Activated T-cell treated with anti-CD3 and anti-CD28 coated beads, Interleukin-2, amount 50 U/mL, for 1 hour (primary cell): ENCODE measurements around the gene EAPP.
"Not testable (repeated sequence)": the region's sequence is repeated elsewhere in the genome, so short reads cannot be mapped to it uniquely, and the experiment has no call there.

Experiments
- DNase-seq: peaks from one replicate; pipeline ENCODE4 v3.0.0-alpha.2; 2020

EAPP gene

DNA sequence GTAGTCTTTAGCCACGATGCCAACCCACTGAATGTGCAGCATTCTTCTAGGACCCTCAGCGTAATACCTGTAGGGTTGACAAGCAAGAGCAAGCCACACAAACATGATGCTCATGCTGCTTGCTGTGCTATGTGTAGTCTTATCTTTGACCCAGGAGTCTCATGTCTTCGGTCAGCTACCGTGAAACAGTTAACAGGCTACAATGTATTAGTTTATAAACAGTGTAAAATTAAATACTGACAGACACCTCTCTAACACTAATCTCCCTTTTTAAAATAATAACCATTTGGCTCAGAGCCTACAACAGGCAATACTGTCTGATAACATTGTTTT, 1.9 kb downstream of the EAPP start:
- DNase-seq: no peak

DNA sequence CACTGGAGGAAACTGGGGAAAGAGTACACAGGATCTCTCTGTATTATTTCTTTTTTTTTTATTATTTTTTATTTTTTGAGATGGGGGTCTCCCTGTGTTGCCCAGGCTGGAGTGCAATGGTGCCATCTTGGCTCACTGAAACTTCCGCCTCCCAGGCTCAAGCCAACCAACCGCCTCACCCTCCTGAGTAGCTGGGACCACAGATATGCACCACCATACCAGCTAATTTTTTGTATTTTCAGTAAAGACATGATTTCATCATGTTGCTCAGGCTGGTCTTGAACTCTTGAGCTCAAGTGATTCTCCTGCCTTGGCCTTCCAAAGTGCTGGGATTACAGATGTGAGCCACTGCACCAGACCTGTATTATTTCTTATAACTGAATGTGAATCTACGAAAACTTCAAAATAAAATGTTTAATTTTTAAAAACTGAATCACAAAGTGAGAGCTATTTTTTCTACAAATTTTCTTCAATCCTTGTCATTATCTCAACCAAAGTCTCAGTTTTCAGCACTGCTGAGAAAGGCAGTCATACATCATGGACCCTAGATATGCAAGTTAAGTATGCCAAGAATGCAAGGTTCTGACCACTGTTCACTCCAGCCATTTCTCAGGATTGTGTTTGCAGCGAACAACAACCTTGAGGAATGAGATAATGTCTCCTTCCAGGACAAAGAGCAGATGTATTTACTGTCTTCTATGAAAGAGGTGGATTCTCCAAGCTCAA, 2.4 kb downstream of the EAPP start:
- no peak for DNase-seq

DNA sequence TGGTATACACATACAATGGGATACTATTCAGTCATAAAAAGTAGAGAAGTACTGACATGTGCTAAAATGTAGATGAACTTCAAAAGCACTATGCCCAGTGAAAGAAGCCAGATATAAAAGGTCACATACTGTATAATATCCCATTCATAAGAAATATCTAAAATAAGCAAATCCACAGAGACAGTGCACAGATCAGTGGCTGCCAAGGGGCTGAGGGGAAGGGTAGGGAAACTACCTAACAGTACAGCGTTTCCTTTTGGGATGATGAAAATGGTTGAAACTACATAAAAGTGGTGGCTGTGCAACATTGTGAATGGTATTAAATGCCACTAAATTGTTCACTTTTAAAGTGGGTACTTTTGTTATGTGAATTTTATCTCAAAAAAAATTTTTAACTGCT, 11.9 kb downstream of the EAPP start:
- no peak for DNase-seq

DNA sequence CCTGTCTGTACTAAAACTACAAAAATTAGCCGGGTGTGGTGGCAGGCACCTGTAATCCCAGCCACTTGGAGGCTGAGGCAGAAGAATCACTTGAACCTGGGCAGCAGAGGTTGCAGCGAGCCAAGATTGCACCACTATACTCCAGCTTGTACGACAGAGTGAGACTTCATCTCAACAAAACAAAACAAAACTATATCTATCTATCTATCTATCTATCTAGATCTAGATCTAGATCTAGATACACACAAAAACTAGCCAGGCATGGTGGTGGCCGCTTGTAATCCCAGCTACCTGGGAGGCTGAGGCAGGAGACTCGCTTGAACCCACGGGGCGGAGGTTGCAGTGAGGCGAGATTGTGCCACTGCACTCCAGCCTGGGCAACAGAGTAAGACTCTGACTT, 15.3 kb downstream of the EAPP start:
- DNase-seq: not testable (repeated sequence)

DNA sequence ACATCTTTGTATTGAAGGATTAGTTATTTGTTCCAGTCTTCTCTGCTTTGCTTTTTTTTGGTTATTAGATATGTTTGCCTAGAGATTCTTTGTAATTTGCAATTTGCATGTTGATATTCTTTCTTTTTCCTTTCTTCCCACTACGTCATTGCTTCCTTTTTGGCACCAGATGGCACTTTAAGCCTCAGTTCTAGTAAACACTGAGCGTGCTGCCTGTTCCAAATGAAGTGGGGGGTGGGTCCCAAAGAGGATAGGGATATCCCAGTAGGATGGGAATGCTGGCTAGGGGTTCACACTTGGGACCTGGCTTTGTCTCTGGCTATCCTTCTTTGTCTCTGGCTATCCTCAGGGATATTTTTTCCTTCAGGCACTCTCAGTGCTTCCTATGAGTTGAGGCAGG, 17.0 kb downstream of the EAPP start:
- no peak for DNase-seq

DNA sequence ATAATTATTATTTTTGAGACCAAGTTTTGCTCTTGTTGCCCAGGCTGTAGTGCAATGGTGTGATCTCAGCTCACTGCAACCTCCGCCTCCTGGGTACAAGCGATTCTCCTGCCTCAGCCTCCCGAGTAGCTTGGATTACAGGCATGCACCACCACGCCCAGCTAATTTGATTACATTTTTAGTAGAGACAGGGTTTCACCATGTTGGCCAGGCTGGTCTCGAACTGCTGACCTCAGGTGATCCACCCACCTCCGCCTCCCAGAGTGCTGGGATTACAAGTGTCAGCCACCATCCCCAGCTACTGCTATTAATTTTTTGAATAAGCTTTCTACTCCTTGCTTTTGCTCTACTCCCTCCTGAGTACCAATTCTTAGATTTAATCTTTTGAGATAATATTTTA, 18.4 kb downstream of the EAPP start:
- not testable (repeated sequence) for DNase-seq

DNA sequence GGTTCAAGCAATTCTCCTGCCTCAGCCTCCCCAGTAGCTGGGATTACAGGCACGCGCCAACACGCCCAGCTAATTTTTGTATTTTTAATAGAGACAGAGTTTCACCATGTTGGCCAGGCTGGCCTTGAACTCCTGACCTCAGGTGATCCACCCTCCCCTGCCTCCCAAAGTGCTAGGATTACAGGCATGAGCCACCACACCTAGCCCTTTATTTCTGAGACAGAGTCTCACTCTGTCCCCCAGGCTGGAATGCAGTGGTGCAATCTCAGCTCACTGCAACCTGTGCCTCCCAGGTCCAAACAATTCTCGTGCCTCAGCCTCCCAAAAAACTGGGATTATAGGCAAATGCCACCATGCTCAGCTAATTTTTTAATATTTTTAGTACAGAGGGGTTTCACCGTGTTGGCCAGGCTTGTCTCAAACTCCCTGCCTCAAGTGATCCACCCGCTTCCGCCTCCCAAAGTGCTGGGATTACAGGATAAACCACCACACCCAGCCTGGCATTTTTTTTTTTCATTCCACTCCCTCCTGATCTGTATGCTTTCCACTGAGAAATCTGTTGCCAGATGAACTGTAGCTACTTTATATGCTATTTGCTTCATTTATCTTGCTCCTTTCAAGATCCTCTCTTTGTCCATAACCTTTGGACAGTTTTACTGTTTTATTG, 19.1 kb downstream of the EAPP start:
- DNase-seq: not testable (repeated sequence)

DNA sequence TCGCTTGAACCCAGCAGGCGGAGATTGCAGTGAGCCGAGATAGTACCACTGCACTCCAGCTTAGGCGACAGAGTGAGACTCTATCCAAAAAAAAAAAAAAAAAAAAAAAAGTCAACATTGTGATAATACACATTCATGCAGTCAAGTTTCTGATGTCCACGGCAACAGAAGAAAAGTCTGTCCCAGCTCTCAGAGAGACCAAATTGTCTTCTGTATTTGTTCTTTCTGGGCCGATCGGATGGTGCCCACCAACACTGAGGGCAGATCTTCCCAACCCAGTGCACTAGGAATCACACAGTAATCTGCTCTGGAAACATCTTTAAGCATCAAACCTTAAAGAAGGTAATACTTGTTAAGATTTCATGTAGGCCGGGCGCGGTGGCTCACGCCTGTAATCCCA, 31.6 kb downstream of the EAPP start:
- DNase-seq: no peak

DNA sequence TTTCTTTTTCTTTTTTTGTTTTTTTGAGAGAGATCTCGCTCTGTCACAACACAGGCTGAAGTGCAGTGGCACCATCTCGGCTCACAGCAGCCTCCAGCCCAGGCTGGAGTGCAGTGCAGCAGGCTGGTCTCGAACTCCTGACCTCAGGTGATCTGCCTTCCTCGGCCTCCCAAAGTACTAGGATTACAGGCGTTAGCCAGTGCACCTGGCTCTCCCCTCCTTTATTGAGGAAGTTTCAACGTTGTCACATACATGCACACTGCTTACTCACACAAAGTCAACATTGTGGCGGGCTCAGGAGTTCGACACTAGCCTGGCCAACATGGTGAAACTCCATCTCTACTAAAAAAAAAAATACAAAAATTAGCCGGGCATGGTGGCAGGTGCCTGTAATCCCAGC, 32.0 kb downstream of the EAPP start:
- DNase-seq: no peak

DNA sequence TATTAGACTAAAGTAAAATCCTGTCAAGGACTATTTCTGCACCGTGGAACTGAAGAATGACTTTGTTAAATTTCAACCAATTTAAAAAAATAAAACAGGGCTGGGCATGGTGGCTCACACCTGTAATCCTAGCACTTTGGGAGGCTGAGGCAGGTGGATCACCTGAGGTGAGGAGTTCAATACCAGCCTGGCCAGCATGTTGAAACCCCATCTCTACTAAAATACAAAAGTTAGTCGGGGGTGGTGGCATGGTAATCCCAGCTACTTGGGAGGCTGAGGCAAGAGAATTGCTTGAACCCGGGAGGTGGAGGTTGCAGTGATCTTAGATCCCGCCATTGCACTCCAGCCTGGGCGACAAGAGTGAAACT, 34.4 kb downstream of the EAPP start:
- not testable (repeated sequence) for DNase-seq

DNA sequence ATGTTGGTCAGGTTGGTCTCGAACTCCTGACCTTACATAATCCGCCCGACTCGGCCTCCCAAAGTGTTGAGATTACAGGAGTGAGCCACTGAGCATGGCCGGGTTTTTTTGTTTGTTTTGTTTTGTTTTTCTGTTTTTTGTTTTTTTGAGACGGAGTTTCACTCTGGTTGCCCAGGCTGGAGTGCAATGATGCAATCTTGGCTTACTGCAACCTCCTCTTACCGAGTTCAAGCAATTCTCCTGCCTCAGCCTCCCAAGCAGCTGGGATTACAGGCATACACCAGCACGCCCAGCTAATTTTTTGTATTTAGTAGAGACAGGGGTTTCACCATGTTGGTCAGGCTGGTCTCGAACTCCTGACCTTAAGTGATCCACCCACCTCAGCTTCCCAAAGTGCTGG, 35.5 kb downstream of the EAPP start:
- not testable (repeated sequence) for DNase-seq

DNA sequence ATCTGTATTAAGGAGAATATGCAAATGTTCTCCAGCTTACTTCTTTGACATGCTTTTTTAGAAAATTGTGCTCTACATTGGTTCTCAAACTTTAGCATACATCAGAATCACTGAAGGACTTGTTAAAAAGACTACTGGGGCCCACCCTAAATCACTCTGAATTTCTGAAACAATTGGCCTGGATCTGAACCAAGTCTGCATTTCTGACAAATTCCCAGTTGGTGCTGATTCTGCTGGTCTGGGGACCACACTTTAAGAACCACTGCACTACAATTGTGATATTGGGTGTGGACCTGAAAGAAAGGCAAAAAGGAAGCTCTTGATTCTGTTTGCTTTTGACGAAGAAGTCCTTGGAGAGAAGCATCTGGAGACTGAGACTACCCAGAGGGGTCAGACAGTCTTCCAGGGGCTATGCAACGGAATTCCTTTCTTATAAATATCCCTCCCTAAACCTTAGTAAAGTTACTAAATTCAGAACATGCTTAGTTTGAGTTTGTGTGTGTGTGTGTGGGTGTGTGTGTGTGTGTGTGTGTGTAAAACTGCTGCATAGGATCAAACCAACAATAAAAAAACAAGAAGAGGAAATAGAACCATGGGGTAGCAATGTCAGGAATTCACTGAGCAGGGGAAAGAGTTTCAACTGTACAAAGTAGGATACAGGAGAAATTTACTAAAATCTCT, 36.8 kb downstream of the EAPP start:
- no peak for DNase-seq

DNA sequence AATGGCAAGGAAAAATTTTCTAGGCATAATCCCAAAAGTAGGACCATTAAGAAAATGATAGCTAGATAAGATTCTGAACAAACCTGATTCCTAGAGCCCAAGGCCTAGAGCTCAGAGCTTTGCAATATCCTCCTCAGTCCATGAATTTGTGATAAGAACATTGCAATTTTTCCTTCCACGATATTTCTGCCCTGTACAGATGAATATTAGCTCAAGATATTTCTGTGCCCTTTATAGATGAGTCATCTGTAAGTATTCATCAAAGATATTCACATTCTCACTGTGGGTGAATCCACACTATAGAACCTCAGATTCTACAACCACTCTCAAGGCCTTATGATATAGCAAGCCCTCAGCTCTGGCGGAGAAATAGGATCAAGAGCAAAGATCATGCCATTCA, 37.5 kb downstream of the EAPP start:
- DNase-seq: no peak

DNA sequence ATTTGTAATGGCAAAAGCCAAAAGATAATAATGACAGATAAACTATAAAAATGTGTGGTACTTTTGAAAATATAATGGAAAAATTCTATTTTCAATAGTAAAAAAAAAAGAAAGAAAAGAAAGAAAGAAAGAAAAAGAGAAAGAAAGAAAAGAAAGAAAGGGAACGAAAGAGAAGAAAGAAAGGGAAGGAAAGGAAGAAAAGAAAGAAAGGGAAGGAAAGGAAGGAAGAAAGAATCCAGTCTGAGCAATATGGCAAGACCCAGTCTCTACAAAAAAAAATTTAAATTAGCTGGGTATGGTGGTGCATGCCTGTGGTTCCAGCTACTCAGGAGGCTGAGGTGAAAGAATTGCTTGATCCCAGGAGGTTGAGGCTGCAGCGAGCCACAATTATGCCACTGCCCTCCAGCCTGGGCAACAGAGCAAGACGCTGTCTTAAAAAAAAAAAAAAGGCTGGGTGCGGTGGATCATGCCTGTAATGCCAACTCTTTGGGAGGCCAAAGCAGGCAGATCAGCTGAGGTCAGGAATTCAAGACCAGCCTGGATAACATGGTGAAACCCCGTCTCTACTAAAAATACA, 38.4 kb downstream of the EAPP start:
- no peak for DNase-seq

DNA sequence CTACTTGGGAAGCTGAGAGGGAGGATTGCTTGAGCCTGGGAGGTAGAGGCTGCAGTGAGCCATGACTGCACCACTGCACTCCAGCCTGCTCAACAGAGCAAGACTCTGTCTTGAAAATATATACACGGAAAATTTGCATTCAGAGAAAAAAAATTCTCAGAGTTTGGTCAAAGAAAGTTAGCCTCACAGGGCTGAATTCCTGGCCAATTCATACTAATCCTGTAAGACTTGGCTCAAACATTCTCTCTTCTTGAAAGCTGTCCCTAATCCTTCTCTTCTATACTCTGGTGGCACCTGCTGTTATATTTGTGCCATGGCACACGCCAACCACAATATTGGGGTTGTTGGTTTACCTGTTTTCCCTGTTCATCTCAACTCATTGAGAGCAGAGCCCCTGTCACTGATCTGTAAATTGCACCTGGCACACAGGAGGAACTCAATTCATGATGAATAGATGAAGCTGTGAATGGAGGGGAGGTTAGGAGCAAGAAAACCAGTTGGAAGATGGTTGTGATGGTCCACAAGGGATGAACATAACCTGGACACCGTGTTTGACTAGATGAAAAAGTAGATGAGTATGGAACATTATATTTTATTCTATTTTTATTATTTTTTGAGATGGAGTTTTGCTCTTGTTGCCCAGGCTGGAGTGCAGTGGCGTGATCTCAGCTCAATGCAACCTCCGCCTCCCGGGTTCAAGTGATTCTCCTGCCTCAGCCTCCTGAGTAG, 40.7 kb downstream of the EAPP start:
- DNase-seq: no peak

DNA sequence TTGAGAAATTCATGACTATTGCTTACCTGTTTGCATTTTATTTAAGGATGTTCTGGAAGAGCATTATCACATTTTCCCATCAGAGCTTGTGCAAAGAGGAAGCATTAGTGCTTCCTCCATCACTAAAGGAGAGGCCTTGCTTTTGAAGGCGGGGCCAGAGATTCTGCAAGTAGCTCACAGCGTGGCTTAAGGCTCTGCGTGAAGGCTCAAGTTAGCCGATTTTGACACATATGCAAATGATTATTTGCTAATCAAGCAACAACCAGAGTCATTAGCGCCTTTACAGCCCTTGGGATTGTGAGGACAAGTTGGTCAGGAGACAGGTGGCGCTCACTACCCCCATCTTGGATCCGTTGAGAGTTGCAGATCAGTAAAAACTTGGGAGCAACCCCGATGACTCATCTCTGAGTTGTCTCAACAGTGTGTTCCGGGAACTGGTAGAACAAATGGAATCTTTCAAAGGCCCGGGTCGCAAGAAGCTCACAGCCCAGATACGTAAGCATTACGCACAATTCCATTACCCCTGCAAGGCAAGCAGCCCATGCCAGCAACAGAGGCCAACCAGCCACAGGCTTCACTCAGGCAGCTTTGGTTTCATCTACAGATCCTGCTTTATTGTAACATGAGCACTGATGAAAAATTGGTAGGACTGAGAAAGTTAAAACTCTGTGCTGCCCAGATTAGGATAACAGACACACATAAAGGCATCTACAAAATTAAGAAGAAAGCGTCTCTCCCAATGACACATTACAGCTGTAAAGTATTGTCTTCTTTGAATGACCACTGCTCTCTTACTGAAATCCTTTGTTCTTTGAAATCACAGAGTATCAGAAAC, 42.6 kb downstream of the EAPP start:
- DNase-seq: no peak

DNA sequence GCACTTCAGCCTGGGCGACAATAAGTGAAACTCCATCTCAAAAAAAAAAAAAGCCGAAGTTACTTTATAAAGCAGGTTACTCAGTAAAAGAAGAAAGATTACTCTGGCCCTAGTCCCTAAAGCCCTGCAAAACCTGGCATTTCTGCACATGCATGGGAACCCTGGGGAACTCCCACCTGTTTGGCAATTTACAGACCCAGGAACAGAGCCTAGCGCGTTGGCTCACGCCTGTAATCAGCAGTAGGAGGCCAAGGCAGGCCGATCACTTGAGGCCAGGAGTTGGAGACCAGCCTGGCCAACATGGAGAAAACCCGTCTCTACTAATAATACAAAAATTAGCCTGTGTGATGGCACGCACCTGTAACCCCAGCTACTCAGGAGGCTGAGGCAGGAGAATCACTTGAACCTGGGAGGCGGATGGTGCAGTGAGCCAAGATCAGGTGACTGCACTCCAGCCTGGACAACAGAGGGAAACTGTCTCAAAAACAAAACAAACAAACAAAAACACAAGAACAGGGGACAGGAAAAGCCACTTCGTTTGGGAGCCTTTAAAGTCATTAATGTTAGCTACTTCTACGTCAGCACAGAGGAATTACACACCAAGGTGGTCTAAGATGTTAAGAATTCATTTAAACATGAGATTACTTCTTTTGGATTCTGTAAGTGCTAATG, 43.4 kb downstream of the EAPP start:
- no peak for DNase-seq

DNA sequence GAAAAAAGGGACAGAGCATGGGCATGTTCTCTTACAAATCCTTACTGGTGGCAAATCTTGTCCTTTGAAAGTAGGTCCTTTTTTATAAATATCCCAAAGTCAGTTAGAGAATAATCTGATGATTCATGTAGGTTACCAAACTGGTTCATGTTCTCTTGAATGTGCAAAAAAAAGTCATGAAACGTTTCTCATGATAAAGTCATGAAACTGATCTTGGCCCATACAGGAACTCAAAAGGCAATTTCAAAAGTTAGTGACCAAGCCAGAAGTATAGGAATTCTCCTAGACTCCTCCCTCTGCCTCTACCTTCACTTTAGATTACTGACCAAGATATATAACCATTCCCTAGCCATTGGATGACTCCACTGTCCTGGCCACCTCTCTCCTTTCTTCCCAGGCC, 50.2 kb downstream of the EAPP start:
- no peak for DNase-seq

DNA sequence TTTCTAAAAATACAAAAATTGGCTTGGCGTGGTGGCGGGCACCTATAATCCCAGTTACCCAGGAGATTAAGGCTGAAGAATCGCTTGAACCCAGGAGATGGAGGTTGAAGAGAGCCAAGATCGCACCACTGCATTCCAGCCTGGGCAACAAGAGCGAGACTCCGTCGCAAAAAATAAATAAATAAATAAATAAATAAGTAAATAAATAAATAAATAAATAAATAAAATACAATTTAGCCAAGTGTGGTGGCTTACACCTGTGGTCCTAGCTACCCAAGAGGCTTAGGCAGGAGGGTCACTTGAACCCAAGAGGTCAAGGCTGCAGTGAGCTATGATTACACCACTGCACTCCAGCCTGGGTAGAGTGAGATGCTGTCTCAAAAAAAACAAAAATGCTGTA, 51.0 kb downstream of the EAPP start:
- no peak for DNase-seq

DNA sequence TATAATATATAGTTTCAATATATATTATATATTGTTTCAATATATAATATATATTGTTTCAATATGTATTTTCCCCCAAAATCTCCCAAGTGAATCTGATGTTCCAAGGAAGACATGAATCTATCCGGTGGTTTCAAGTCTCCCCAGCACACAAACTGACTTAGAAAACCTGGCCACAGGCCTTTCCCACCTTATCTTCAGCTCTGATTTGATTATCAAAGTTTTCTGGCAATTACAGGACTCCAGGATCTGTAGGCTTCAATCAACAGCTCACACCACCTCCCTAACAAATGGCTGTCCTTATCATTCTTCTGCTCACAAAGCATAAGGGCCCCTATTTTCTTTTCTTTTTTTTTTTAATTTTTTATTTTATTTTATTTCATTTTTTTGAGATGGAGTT, 54.8 kb downstream of the EAPP start:
- DNase-seq: no peak

DNA sequence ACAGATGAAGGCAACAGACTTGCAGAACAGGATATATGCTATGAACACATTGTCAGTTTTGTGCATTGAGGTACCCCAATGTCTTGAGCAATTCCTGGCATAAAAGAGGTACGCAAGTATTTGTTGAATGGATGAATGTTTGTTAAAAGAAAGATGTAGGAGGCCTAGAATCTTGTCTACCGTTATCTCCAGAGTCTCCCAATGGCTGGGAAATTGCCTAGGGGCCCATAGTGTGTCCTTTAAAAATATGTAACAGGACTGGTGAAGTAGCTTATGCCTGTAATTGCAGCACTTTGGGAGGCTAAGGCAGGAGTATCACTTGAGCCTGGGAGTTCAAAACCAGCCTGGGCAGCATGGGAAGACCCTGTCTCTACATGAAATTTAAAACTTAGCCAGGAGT, 57.0 kb downstream of the EAPP start:
- no peak for DNase-seq

DNA sequence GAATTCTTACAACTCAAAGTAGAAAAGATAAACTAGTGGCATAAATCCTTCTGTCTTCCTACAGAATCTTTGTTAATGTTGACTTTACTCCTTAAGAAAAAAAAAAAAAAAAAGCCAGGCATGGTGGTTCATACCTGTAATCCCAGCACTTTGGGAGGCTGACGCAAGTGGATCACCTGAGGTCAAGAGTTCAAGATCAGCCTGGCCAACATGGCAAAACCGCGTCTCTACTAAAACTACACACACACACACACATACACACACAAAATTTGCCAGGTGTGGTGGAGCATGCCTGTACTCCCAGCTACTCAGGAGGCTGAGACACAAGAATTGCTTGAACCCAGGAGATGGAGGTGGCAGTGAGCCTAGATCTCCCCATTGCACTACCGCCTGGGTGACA, 59.8 kb downstream of the EAPP start:
- no peak for DNase-seq
